ENCODE measurements around the gene TTC39C.
"Not testable (repeated sequence)": the region's sequence is repeated elsewhere in the genome, so short reads cannot be mapped to it uniquely, and the experiment has no call there.

Gene TTC39C

DNA sequence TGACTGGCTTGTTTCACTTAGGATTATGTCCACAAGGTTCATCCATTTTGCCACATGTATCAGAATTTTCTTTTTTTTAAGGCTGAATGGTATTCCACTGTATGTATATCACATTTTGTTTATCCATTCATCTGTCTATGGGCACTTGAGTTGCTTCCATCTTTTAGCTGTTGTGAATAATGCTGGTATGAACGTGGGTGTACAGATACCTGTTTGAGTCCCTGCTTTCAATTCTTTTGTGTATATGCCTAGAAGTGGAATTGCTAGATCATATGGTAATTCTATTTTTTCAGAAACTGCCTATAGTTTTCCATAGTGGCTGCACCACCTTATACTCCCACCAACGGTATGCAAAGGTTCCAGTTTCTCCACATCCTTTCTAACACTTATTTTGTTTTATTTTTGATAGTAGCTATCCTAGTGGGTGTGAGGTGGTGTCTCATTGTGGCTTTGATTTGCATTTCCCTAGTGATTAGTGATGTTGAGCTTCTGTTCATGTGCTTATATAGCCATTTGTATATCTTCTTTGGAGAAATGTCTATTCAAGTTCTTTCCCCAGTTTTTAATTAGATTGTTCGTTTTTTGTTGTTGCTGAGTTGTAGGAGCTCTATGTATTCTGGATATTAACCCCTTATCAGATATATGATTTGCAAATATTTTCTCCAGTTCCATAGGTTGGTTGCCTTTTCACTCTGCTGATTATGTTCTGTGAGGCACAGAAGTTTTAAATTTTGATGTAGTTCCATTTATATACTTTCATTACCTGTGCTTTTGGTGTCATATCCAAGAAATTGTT is 40.7 kb downstream of the TTC39C start:
- no peak for DNase-seq

GRCh38 chr18:24055878-24056277 is 41.3 kb downstream of the TTC39C start:
- no peak for DNase-seq

DNA sequence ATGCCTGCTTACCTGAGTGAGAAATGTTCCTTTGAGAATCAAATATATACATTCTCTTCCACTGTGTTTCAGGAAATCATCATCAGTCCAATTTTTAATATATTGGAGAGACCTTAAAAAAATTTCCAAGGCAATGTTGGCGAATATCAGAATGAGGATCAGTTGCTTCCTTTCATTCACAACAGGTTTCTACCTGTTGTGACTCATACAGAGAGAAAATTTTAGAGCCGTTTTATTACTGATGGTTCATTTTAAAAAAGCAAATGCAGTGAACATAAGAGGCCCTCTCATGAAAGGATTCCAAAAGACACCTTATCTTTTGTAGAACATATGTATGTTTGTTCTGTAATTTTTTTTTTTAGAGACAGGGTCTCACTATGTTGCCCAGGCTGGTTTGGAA is 42.0 kb downstream of the TTC39C start:
- no peak for DNase-seq

DNA sequence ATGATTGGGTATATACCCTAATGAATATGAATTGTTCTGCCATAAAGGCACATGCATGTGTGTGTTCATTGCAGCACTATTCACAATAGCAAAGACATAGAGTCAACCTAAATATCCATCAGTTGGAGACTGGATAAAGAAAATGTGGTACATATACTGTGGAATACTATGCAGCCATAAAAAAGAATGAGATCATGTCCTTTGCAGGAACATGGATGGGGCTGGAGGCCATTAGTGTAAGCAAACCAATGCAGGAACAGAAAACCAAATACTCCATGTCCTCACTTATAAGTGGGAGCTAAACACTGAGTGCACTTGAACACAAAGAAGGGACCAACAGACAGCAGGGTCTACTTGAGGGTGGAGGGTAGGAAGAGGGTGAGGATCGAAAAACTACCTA is 43.2 kb downstream of the TTC39C start:
- DNase-seq: no peak

DNA sequence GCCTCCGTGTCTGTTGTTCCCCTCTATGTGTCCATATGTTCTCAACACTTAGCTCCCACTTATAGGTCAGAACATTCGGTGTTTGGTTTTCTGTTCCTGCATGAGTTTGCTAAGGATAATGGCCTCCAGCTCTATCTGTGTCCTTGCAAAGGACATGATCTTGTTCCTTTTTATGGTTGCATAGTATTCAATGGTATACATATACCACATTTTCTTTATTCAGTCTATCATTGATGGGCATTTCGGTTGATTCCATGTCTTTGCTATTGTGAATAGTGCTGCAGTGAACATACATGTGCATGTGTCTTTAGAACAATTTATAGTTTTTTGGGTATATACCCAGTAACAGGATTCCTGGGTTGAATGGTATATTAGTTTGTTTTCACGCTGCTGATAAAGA is 44.8 kb downstream of the TTC39C start:
- not testable (repeated sequence) for DNase-seq

- no peak for DNase-seq
Observed at GRCh38 chr18:24060644-24061043, 46.1 kb downstream of the TTC39C start.

GRCh38 chr18:24063121-24063731 is 48.7 kb downstream of the TTC39C start:
- DNase-seq: no peak

GRCh38 chr18:24064391-24065100 is 50.0 kb downstream of the TTC39C start:
- DNase-seq: no peak

- no peak for DNase-seq
Observed at GRCh38 chr18:24065906-24066305, 51.4 kb downstream of the TTC39C start.

- DNase-seq: no peak
Observed at GRCh38 chr18:24068945-24069693, 54.6 kb downstream of the TTC39C start.

DNA sequence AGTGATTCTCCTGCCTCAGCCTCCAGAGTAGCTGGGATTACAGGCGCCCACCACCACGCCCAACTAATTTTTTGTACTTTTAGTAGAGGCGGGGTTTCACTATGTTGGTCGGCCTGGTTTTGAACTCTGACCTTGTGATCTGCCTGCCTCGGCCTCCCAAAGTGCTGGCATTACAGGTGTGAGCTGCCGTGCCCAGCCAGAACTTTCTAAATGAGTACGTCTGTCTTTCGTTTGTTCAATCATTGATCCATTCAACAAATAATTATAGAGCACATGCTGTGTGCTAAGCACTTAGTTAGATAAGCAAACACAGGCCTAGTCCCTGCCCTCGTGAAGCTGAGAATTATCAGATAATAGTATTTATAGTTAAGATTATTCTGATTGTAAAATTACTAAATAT is 56.5 kb downstream of the TTC39C start:
- no peak for DNase-seq

GRCh38 chr18:24071779-24072178 is 57.2 kb downstream of the TTC39C start:
- DNase-seq: no peak

DNA sequence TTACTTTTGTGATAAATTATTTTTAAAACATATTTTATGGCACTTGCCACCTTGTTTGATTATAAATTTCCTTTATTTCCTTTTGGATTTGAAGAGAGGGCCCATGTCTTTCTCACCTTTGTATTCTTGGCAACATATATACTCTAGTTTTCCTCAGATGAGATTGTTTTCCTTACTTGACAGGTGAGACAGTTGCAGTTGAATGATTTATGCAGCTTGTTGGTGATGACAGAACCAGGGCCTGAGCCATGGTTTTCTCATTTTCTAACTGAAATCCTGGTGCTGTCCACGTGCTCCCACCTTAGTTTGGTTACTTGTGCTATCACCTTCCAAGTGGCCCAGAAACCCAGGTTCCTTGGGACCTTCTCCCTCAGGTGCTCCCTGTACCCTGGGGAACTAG is 58.2 kb downstream of the TTC39C start:
- no peak for DNase-seq

DNA sequence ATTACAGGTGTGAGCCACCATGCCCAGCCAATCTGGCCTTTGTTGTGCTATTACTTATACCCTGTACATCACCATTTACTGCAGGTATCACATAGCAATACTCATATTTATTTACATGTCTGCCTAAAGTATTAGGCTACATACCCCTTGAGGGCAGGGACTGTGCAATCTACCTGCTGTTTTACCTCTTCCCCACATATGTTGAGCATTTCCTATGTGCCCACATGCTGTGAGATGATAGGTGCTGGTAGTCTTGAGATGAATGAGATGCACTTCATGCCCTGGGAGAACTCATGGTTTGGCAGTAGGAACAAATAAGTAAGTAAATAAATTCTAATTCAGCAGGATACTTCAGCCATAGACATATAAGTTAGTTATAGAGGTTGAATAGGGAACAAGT is 59.2 kb downstream of the TTC39C start:
- no peak for DNase-seq

DNA sequence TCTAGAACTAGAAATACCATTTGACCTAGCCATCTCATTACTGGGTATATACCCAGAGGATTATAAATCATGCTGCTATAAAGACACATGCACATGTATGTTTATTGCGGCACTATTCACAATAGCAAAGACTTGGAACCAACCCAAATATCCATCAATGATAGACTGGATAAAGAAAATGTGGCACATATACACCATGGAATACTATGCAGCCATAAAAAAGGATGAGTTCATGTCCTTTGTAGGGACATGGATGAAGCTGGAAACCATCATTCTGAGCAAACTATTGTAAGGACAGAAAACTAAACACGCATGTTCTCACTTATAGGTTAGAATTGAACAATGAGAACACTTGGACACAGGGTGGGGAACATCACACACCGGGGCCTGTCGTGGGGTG is 60.2 kb downstream of the TTC39C start:
- DNase-seq: not testable (repeated sequence)

DNA sequence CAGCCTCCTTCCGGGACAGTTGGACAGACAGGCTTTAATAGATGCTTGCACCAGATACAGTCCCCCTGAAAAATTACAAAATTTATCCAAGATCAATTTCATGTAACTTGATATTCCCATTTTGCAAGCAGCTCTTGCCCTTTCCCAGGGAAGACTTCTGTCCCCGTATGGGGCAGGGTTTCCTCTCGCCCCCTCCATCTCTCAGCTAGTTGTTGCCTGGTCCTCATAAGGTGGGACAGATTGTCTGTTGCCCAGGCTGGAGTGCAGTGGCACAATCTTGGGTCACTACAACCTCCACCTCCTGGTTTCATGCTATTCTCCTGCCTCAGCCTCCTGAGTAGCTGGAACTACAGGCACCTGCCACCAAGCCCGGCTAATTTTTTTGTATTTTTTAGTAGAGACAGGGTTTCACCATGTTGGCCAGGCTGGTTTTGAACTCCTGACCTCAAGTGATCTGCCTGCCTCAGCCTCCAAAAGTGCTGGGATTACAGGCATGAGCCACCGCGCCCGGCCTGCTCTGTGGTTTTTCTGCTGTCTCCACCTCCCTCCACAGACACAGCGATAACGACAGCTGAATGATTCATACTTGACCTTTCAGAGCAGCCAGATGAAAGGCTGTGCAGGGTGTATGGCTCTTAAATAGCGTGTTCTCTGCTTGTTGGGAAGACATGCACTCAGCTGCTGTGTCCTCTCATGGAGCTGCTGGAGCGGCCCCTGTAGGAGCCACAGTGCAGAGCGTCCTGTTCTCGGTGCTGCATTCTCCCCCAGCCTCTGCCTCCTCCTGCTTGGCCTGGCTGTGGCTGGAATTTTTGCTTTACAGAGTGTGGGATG is 61.4 kb downstream of the TTC39C start:
- peak; percentile 51 for DNase-seq

GRCh38 chr18:24076950-24077349 is 62.4 kb downstream of the TTC39C start:
- no peak for DNase-seq

GRCh38 chr18:24078391-24078790 is 63.8 kb downstream of the TTC39C start:
- DNase-seq: no peak

- no peak for DNase-seq
Observed at GRCh38 chr18:24080861-24081260, 66.3 kb downstream of the TTC39C start.

DNA sequence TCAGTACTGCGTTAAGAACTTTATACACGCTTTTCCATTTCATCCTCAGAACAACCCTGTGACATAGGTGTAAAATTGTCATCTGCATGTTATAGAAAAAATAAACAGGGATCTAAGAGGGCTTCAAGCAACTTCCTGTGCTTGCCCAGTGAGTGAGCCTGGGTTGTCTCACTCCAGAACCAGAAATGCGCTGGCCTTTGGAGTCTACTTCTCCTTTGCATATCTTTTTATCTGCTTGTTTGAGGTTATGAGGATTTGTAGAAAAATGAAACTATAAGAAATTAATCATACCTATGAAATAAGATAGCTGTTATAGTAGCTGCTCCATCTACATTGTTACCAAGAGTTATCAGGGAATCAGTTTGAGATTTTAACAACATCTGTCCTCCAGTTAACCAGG is 69.0 kb downstream of the TTC39C start:
- DNase-seq: no peak

DNA sequence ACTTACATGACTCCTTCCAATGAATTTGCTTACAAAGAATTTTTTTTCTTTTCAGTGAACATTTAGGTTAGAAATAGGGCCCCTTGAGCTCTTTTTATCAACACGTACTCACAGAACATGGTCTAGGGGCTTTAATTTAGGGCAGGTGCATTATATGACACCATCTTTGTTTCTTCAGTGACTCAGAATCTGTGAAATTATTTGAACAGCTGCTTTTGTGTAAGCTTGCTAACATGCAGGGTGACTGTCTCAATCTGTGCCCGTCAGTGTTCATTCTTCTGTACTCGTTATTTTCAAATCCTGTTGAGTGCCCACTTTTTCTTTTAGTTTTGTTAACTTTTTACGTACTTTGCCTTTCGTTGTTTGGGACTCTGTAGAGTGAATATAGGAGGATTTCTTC is 71.5 kb downstream of the TTC39C start:
- DNase-seq: no peak

DNA sequence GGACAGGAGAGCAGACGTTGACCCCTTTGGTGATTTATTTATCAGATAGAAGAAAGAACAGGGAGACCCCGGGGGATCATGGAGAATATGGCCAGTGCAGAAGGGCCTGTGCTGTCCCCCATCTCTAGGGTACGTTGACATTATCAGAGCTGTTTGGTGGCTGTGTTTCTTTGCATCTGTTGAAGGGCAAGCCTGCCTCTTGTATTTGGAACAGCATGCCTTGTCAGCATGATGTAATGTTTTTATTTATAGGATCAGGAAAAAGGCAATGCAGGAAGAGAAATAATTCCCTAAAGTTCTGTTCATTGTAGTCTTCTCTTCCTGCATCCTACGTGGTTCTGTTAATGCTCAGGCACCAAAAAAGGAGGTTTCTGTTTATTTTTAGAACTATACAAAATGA is 74.5 kb downstream of the TTC39C start:
- no peak for DNase-seq

Measured in femur (tissue), 1 donor.